ENCODE measurements around the gene LIN52. TPM values are rescaled to one million over a fixed set of nuclear protein-coding genes. Genes with fewer than 3 reads are reported as not detected.

The LIN52 gene, protein sequence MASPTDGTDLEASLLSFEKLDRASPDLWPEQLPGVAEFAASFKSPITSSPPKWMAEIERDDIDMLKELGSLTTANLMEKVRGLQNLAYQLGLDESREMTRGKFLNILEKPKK
- 10 to 100 TPM in 3 of 6 experiments, 1 to 10 TPM in 3; 9.8 to 12.1 (median 10.1) TPM for total RNA-seq (2021; fragmentation: NEBNext Ultra II Directional; extraction: Animal tissue kit (Norgen Biotek cat#: 25700))
- long read RNA-seq, transcript LIN52-205 (6 exons, 2,776 nt), result major isoform, 12 of 21 reads
- long read RNA-seq, partial matches to known transcripts, result 2 of 21 reads
- long read RNA-seq, other reads (novel, unspliced or antisense), result 7 of 21 reads

DNA sequence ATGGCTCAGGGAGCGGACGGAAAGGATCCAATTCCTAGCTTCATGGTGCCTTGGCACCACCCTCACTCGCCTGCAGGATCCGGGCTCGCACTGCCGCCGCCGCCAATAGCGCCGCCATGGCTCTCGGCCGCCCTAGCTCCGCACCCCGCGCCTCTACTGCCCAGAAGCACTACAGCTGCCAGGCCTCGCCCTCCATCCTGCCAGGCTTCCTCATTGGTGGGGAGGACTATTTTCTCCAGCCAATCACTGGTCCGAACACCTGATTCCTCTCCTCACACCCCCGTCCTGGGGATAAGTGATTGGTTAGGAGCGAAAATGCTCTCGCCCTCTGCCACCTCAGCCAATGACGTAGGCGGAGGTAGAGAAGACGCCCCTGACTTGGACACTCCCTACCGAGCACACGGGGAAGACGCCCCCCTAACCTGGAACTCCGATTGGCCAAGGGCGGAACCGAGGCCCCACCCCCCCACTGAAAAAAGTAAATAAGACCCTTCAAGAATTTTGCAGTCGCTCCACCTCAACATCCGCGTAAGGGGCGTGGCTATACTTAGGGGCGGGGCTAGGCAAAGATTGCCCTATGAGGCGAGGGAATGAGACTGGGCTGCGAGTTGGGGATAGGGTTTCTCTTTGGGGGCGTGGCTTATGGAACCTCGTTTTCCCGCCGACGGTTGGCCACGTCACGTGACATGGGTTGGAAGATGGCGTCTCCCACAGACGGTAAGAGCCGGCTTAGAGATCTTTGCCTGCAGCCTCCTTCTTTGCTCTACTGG, at the start of gene LIN52, which contains the start of gene ALDH6A1:
Gene LIN52, plus strand, starts transcription at position 680 of the 770 bp plus-strand sequence. Its CDS starts 19 bp downstream, at position 699.
Gene ALDH6A1, minus strand, starts transcription at position 177 of the 770 bp plus-strand sequence. Its CDS starts 59 bp downstream, at position 118.
- TF ChIP-seq, protein P1, sequence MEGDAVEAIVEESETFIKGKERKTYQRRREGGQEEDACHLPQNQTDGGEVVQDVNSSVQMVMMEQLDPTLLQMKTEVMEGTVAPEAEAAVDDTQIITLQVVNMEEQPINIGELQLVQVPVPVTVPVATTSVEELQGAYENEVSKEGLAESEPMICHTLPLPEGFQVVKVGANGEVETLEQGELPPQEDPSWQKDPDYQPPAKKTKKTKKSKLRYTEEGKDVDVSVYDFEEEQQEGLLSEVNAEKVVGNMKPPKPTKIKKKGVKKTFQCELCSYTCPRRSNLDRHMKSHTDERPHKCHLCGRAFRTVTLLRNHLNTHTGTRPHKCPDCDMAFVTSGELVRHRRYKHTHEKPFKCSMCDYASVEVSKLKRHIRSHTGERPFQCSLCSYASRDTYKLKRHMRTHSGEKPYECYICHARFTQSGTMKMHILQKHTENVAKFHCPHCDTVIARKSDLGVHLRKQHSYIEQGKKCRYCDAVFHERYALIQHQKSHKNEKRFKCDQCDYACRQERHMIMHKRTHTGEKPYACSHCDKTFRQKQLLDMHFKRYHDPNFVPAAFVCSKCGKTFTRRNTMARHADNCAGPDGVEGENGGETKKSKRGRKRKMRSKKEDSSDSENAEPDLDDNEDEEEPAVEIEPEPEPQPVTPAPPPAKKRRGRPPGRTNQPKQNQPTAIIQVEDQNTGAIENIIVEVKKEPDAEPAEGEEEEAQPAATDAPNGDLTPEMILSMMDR (IDR thresholded peaks at IDR 0.05), result peak; percentile 48
- peaks cover 30% of the 10 kb centered on the region for H3K4me1 Mint-ChIP-seq (ENCODE audit: low read depth)

DNA sequence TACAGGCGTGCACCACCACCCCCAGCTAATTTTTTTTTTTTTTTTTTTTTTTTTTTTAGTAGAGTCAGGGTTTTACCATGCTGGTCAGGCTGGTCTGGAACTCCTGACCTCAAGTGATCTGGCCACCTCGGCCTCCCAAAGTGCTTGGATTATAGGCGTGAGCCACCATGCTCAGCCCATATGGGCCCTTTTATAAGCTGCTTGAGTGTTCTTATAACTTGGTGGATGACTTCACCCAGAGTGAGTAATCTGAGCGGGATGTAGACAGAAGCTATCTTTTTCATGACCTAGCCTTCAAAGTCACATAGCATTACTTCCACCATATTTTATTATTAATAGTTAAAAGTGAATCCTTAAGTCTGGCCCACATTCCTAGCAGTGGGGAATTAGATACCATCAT, 49.2 kb upstream of the LIN52 start:
- Mint-ChIP-seq H3K4me1 (ENCODE audit: low read depth) (no peaks in the 10 kb centered on the region), H3K27me3 (ENCODE audit: insufficient read depth) (no peaks in the 10 kb centered on the region), H3K36me3 (ENCODE audit: low read depth) (no peaks in the 10 kb centered on the region), H3K27ac (no peak overlapping the region), H3K4me3 (no peak overlapping the region), H3K9me3 (no peaks in the 10 kb centered on the region)
- DNase-seq, result peak; percentile 80
- TF ChIP-seq, protein P1 (IDR thresholded peaks at IDR 0.05), result no peak

More for the DNA sequence above, at the start of gene LIN52, which contains the start of gene ALDH6A1:
- Mint-ChIP-seq H3K27ac (peak within 1 kb of the TSS; percentile 95), H3K27me3 (ENCODE audit: insufficient read depth) (peaks cover 7% of the 10 kb centered on the region), H3K4me3 (peak within 1 kb of the TSS; percentile 97), H3K36me3 (ENCODE audit: low read depth) (no peaks in the 10 kb centered on the region), H3K9me3 (no peaks in the 10 kb centered on the region)
- DNase-seq, result peak; percentile 100

DNA sequence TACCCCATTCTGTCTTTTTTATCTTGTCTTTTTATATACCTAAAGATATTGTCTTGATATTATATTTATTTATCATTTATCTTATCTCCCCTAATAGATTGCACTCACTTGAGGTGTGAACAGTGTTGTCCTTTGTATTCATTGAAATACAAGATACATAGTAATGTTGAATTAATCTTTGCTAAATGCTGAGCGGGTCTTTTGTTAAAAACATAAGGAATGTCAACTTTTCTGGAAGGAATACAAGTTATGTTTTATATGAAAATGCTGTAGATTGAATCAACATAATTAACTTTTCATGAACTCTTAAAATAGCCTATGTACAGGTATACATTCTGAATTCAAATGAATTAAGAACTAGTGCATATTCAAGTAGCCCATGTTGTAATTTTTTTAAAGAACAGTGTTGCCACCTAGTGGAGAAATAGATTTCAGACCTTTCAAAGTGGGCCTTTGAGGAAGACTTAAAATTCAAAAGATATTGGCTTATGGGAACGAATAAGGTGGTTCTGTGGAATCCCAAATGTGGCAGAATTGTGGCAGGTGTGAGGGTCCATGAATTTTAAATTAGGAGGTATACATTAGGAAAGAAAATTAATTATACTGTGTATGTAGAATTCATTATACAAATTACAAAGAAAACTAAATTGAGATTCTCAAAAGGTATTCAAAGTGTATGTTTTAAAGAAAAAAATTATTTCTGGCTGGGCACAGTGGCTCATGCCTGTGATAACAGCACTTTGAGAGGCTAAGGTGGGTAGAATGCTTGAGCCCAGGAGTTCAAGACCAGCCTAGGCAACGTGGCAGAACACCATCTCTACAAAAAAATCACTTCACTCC, 46.5 kb upstream of the LIN52 start:
- H3K4me3 Mint-ChIP-seq, result no peak overlapping the region
- H3K36me3 Mint-ChIP-seq (ENCODE audit: low read depth), result no peaks in the 10 kb centered on the region
- no peaks in the 10 kb centered on the region for H3K9me3 Mint-ChIP-seq
- H3K27ac Mint-ChIP-seq, result no peak overlapping the region
- DNase-seq, result peak; percentile 66
- H3K27me3 Mint-ChIP-seq (ENCODE audit: insufficient read depth), result no peaks in the 10 kb centered on the region
- H3K4me1 Mint-ChIP-seq (ENCODE audit: low read depth), result no peaks in the 10 kb centered on the region
- TF ChIP-seq, protein P1 (IDR thresholded peaks at IDR 0.05), result peak; percentile 92

DNA sequence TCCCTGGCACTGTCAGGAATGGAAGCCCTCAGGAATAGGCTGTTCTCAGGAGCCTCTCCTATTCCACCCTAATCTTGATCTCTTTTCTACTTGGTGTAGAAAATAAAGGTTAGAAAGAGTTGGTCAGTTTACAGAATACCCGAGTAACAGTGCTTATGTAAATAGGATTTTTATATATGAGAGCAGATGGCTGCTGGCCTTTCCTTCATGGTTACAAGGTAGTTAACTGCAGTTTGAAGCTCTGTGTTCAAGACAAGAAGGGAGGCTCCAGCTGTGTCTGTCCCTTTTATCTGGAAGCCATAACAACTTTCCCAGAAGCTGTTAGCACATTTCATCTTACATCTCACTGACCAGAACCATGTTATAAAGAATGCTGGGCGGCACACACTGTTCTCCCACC, 42.5 kb upstream of the LIN52 start:
- no peaks in the 10 kb centered on the region for H3K4me1 Mint-ChIP-seq (ENCODE audit: low read depth)
- no peaks in the 10 kb centered on the region for H3K36me3 Mint-ChIP-seq (ENCODE audit: low read depth)
- H3K9me3 Mint-ChIP-seq, result no peaks in the 10 kb centered on the region
- no peak overlapping the region for H3K27ac Mint-ChIP-seq
- TF ChIP-seq, protein P1 (IDR thresholded peaks at IDR 0.05), result no peak
- no peak for DNase-seq
- H3K4me3 Mint-ChIP-seq, result no peak overlapping the region
- H3K27me3 Mint-ChIP-seq (ENCODE audit: insufficient read depth), result no peaks in the 10 kb centered on the region

DNA sequence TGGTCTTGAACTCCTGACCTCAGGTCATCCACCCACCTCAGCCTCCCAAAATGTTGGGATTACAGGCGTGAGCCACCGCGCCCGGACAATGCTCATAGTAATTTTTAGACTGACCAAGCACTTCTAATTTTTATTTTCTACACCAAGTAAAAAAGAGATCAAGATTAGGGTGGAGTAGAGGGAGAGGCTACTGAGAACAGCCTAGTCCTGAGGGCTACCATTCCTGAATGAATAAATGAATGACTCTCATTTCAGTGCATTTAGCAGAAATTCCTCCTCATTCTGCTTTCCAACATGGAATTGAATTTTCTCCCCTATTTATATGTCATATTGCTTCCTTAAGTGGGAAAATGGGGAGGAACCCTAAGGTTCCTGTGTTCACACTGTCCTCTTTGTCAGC, 39.2 kb upstream of the LIN52 start:
- no peak overlapping the region for H3K4me3 Mint-ChIP-seq
- no peak for DNase-seq
- TF ChIP-seq, protein P1 (IDR thresholded peaks at IDR 0.05), result no peak
- no peaks in the 10 kb centered on the region for H3K36me3 Mint-ChIP-seq (ENCODE audit: low read depth)
- H3K27me3 Mint-ChIP-seq (ENCODE audit: insufficient read depth), result no peaks in the 10 kb centered on the region
- no peak overlapping the region for H3K27ac Mint-ChIP-seq
- no peaks in the 10 kb centered on the region for H3K9me3 Mint-ChIP-seq
- peaks cover 17% of the 10 kb centered on the region for H3K4me1 Mint-ChIP-seq (ENCODE audit: low read depth)

All from HFFc6 (cell line).